ENCODE measurements around the gene DSE.

The DSE gene

DNA sequence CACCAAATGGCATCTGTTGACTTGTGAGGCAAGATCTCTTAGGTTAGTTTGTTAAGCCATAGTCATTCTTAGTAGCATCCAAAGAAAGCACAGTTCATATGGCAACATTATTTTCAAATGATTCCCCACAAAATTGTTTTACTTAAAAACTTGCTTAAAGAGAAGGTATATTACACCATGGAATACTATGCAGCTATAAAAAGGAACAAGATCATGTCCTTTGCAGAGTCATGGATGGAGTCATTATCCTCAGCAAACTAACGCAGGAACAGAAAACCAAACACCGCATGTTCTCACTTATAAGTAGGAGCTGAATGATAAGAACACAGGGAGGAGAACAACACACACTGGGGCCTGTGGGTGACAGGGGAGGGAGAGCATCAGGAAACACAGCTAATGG, 10.9 kb upstream of the DSE start:
- Histone ChIP-seq H3K4me1 (ENCODE audit: control insufficient read depth, insufficient read depth, low read length) (peaks cover 8% of the 10 kb centered on the region; the same call in 1 of the 2 replicates), H3K9me3 (ENCODE audit: control insufficient read depth, insufficient read depth, low read depth, low read length) (no peaks in the 10 kb centered on the region), H3K4me3 (ENCODE audit: low read depth, low read length) (no peak overlapping the region), H3K36me3 (ENCODE audit: control insufficient read depth, insufficient read depth, low read length) (no peaks in the 10 kb centered on the region), H3K27me3 (ENCODE audit: control insufficient read depth, insufficient read depth, low read length) (no peaks in the 10 kb centered on the region), H3K9ac (ENCODE audit: low read length) (no peak overlapping the region), H3K27ac (ENCODE audit: low read depth, low read length) (no peak overlapping the region)

DNA sequence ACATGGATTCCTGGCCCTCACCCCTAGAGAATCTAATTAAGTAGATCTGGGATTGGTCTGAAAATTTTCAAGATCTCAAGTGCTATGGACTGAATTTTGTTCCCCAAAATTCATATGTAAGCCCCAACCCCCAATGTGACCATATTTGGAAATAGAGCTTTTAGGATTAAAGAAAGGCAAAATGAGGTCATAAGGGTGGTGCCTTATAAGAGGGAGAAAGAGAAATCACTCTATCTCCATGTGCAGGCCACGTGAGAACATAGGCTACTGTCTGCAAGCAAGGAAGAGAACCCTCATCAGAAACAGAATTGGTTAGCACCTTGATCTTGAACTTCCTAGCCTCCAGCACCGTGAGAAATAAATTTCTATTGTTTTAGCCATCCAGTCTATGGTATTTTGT, 8.5 kb upstream of the DSE start:
- Histone ChIP-seq H3K4me3 (ENCODE audit: low read depth, low read length) (no peak overlapping the region), H3K9me3 (ENCODE audit: control insufficient read depth, insufficient read depth, low read depth, low read length) (no peaks in the 10 kb centered on the region), H3K27ac (ENCODE audit: low read depth, low read length) (no peak overlapping the region), H3K4me1 (ENCODE audit: control insufficient read depth, insufficient read depth, low read length) (no peaks in the 10 kb centered on the region), H3K36me3 (ENCODE audit: control insufficient read depth, insufficient read depth, low read length) (no peaks in the 10 kb centered on the region), H3K27me3 (ENCODE audit: control insufficient read depth, insufficient read depth, low read length) (no peaks in the 10 kb centered on the region), H3K9ac (ENCODE audit: low read length) (no peak overlapping the region)

DNA sequence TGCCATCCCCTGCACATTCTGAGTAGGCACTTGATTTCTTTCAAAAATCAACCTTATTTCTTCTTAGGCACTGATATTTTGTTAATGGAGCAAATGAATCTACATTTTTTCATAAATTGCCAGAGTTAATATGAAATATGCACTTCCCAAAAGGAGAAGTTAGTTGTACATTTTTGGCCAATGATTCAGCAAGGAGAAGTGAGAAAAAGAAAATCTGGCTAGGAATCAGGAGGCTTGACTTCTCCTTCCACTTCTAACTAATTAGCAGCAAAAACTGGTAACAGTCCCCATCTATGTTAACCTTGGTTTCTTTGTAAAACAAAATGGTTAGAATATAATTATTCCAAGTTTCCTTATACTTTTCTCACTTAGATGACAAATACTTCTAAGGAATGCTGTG, 7.0 kb upstream of the DSE start:
- Histone ChIP-seq H3K9me3 (ENCODE audit: control insufficient read depth, insufficient read depth, low read depth, low read length) (no peaks in the 10 kb centered on the region), H3K27me3 (ENCODE audit: control insufficient read depth, insufficient read depth, low read length) (no peaks in the 10 kb centered on the region), H3K4me3 (ENCODE audit: low read depth, low read length) (no peak overlapping the region), H3K9ac (ENCODE audit: low read length) (no peak overlapping the region), H3K27ac (ENCODE audit: low read depth, low read length) (no peak overlapping the region), H3K36me3 (ENCODE audit: control insufficient read depth, insufficient read depth, low read length) (no peaks in the 10 kb centered on the region), H3K4me1 (ENCODE audit: control insufficient read depth, insufficient read depth, low read length) (no peaks in the 10 kb centered on the region)

DNA sequence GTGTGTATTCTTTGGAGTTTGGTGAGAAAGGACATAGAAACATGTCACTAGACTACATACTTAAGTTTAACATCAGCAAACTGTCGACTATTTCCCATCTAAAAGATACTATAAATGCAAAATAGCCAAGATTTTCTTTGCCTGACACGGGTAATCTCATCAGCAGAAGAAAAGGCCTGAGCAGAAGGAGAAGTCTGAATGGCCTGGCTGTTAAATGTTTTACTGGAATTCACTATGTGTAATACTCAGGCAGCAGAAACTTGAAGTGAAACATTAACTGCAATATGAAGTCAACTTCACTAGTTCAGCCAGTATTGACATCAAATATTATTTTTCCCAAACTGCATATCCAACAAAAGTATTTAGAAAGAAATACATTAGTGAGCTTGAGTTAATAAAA, 6.4 kb upstream of the DSE start:
- Histone ChIP-seq H3K9ac (ENCODE audit: low read length) (no peak overlapping the region), H3K27me3 (ENCODE audit: control insufficient read depth, insufficient read depth, low read length) (no peaks in the 10 kb centered on the region), H3K36me3 (ENCODE audit: control insufficient read depth, insufficient read depth, low read length) (no peaks in the 10 kb centered on the region), H3K4me3 (ENCODE audit: low read depth, low read length) (no peak overlapping the region), H3K9me3 (ENCODE audit: control insufficient read depth, insufficient read depth, low read depth, low read length) (no peaks in the 10 kb centered on the region), H3K4me1 (ENCODE audit: control insufficient read depth, insufficient read depth, low read length) (no peaks in the 10 kb centered on the region), H3K27ac (ENCODE audit: low read depth, low read length) (no peak overlapping the region)

DNA sequence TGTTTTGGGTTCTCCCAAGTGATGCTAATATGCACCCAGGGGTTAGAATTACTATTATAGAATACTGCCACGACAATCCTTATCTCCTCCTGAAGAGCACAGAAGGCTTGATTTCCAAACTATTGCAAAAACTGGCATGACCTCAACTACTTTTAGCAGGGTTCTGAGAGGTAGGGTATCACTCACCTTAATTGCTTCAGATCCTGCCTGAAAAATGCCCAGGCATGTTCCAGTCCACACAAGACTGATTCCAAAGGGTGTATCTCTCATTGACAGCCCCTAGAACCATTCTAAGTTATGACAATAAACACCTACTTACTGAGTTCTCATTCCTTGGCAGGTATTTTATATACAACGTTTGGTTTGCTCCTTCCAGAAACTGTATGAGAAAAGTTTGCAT, 5.0 kb upstream of the DSE start:
- Histone ChIP-seq H3K4me3 (ENCODE audit: low read depth, low read length) (no peak overlapping the region), H3K9me3 (ENCODE audit: control insufficient read depth, insufficient read depth, low read depth, low read length) (no peaks in the 10 kb centered on the region), H3K27ac (ENCODE audit: low read depth, low read length) (no peak overlapping the region), H3K27me3 (ENCODE audit: control insufficient read depth, insufficient read depth, low read length) (no peaks in the 10 kb centered on the region), H3K9ac (ENCODE audit: low read length) (no peak overlapping the region), H3K36me3 (ENCODE audit: control insufficient read depth, insufficient read depth, low read length) (no peaks in the 10 kb centered on the region), H3K4me1 (ENCODE audit: control insufficient read depth, insufficient read depth, low read length) (peaks cover 7% of the 10 kb centered on the region)

DNA sequence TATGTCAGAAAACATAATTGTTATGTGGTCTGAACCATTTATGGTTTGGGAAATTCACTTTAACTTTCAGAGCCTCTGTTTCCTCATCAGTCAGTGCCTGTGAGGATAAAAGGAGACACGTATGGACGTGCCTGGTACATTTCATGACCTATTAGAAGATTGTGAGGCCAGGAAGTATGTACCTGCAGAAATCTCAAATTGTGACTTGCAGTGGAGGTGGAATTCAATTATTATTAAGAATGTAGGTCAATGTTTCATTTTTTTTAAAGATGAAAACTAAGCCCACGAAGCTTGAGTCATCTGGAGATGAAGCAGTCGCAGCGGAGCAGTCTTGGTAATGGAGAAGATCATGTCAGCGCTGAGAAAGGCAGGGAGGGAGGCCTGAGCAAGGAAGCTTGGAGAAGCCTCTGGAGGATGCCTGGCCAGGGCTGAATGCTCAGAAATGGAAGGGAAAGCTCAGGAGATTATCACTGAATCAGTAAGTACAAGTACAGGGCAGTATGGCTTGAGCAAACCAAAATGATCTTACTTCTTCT, 3.9 kb upstream of the DSE start:
- no peaks in the 10 kb centered on the region for H3K27me3 ChIP-seq (ENCODE audit: control insufficient read depth, insufficient read depth, low read length)
- H3K9me3 ChIP-seq (ENCODE audit: control insufficient read depth, insufficient read depth, low read depth, low read length), result no peaks in the 10 kb centered on the region
- H3K36me3 ChIP-seq (ENCODE audit: control insufficient read depth, insufficient read depth, low read length), result no peaks in the 10 kb centered on the region
- H3K4me3 ChIP-seq (ENCODE audit: low read depth, low read length), result no peak overlapping the region
- H3K9ac ChIP-seq (ENCODE audit: low read length), result no peak overlapping the region
- H3K4me1 ChIP-seq (ENCODE audit: control insufficient read depth, insufficient read depth, low read length), result peaks cover 7% of the 10 kb centered on the region
- no peak overlapping the region for H3K27ac ChIP-seq (ENCODE audit: low read depth, low read length)

DNA sequence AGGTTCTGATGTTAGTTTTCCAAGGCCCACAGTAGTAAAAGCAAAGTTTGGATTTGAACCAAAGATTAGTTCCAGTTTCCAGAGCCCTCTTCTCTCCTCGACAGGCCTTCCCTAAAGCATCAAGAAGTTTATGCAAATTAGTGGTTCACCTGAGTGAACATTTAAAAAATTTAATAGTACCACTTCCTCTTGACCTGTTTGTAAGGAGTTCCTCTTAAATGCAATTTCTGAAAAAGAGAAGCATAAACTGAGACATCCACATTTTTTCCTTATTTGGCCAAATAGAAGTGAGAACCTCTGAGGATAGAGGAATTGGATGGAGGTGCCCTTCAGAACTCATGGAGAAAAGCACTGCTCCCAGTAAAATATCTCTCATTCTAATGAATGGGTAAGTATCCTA, 1.2 kb upstream of the DSE start:
- peaks cover 7% of the 10 kb centered on the region for H3K4me1 ChIP-seq (ENCODE audit: control insufficient read depth, insufficient read depth, low read length)
- H3K4me3 ChIP-seq (ENCODE audit: low read depth, low read length), result peak overlapping the region; percentile 93
- no peaks in the 10 kb centered on the region for H3K9me3 ChIP-seq (ENCODE audit: control insufficient read depth, insufficient read depth, low read depth, low read length)
- no peaks in the 10 kb centered on the region for H3K27me3 ChIP-seq (ENCODE audit: control insufficient read depth, insufficient read depth, low read length)
- no peaks in the 10 kb centered on the region for H3K36me3 ChIP-seq (ENCODE audit: control insufficient read depth, insufficient read depth, low read length)
- H3K9ac ChIP-seq (ENCODE audit: low read length), result peak overlapping the region; percentile 77
- H3K27ac ChIP-seq (ENCODE audit: low read depth, low read length), result no peak overlapping the region

DNA sequence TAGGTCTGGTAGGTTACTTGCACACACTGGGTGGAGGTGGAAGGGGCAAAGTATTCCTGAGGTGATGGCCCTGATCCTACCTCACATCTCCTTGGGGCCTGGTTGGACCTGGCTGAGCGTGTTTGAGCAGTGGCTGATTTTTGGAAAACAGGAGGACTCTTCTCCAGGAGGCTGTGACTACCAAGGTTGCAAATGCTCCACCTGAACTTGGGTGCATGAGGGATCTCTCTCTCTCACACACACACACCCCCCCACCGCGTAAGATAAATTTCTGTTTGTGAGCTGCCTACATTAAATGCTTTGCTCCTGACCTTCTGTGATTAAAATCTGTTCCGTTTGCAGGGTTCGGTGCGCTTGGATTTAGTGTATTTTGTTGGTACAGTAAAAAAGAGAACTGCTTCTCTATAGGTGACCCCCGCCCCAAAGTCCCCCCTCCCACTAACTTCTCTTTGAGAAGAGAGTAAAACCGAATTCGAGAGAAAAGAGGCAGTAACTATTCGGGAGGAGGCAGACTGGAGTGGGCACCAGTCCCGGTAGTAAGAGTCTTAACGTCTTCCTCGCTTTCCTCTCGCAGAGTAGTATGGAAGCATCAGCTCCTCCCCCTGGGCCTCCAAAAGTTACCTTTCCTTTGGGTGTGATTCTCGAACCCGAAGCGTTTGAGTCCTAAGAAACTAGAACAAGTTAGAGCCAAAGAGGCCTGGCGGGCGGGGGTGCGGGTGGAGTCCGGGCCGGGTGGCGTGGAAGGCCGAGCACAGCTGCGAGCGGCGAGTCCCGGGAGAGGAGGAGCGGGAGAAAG, 585 bp upstream of the DSE start:
- H3K27me3 ChIP-seq (ENCODE audit: control insufficient read depth, insufficient read depth, low read length), result no peaks in the 10 kb centered on the region
- peak overlapping the region; percentile 93 for H3K4me3 ChIP-seq (ENCODE audit: low read depth, low read length)
- peak overlapping the region; percentile 89; the same call in 1 of the 2 replicates for H3K27ac ChIP-seq (ENCODE audit: low read depth, low read length)
- H3K9me3 ChIP-seq (ENCODE audit: control insufficient read depth, insufficient read depth, low read depth, low read length), result no peaks in the 10 kb centered on the region
- peaks cover 7% of the 10 kb centered on the region for H3K4me1 ChIP-seq (ENCODE audit: control insufficient read depth, insufficient read depth, low read length)
- peak overlapping the region; percentile 77 for H3K9ac ChIP-seq (ENCODE audit: low read length)
- H3K36me3 ChIP-seq (ENCODE audit: control insufficient read depth, insufficient read depth, low read length), result no peaks in the 10 kb centered on the region

DNA sequence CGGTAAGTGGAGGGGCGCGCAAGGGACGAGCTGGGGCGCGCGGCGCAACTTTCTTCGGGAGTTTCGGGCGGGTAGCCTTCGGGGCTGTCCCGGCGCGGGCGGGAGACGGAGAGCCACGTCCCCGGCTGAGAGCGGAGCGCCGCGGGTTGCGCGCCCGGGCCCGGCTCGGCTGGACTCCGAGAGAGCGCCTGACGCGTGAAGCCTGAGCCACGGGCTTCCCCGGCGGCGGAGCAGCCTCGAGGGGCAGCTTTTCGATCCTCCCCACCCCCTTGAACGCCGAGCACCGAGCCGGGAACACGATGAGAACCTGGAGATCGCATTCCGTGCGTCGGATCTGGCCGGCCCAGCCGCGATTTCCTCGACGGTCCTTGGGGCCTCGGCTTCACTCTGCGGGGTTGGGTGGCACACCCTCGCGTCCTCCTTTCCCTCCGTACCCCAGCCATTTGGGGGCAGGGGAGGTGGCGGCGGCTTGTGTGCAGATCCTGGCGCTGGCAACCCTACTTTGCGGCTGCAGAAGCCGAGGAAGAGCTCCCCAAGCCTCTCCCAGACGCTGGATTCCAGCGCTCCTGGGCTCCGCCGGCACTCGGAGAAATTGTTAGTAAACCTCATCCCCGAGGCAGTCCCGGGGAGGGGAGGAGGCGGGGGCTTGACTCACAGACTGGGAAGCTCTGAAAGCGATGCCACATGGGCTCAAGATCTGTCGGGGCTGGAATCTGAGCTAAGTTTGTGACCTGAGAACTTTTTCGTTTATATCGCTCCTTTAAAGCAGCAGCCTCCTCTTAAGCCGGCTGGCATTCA, 572 bp downstream of the DSE start:
- peak overlapping the region; percentile 97 for H3K9ac ChIP-seq (ENCODE audit: low read length)
- H3K27ac ChIP-seq (ENCODE audit: low read depth, low read length), result peak overlapping the region; percentile 89; the same call in 1 of the 2 replicates
- no peaks in the 10 kb centered on the region for H3K36me3 ChIP-seq (ENCODE audit: control insufficient read depth, insufficient read depth, low read length)
- H3K4me3 ChIP-seq (ENCODE audit: low read depth, low read length), result peak overlapping the region; percentile 93
- peaks cover 11% of the 10 kb centered on the region for H3K4me1 ChIP-seq (ENCODE audit: control insufficient read depth, insufficient read depth, low read length)
- H3K9me3 ChIP-seq (ENCODE audit: control insufficient read depth, insufficient read depth, low read depth, low read length), result no peaks in the 10 kb centered on the region
- H3K27me3 ChIP-seq (ENCODE audit: control insufficient read depth, insufficient read depth, low read length), result no peaks in the 10 kb centered on the region

DNA sequence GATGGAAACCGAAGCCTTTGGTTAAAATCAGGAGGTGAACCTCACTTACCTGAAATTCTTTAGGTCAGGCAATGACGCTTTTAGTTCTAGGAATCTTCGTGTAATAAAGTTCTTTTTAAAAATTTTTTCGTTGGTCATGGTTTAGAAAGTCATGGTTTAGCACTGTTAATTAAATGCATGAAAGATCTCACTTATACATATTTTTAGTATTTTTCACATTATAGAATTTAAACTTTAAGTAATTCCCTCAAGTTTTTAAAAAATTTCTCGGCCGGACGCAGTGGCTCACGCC, 1.1 kb downstream of the DSE start:
- Histone ChIP-seq H3K9me3 (ENCODE audit: control insufficient read depth, insufficient read depth, low read depth, low read length) (no peaks in the 10 kb centered on the region), H3K9ac (ENCODE audit: low read length) (peak overlapping the region; percentile 97), H3K27ac (ENCODE audit: low read depth, low read length) (peak overlapping the region; percentile 89; the same call in 1 of the 2 replicates), H3K4me3 (ENCODE audit: low read depth, low read length) (peak overlapping the region; percentile 93), H3K4me1 (ENCODE audit: control insufficient read depth, insufficient read depth, low read length) (peaks cover 16% of the 10 kb centered on the region), H3K36me3 (ENCODE audit: control insufficient read depth, insufficient read depth, low read length) (no peaks in the 10 kb centered on the region), H3K27me3 (ENCODE audit: control insufficient read depth, insufficient read depth, low read length) (no peaks in the 10 kb centered on the region)

DNA sequence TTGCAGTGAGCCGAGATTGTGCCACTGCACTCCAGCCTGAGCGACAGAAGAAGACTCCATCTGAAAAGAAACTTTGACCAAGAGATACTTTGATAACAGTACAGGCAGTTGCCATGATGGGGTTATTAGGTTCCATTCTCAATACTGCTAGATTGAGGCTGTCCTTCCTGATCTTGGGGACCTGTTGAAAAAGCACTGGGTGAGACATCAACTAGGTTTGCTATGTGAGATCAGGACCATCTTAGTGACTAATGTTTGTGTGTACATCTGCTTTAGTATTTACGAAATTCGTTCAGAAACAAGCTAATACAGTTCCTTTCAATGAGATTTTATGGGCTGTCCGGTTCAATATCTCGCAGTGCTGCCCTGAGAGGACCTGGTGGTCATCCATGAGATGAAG, 2.6 kb downstream of the DSE start:
- H3K27ac ChIP-seq (ENCODE audit: low read depth, low read length), result no peak overlapping the region
- no peaks in the 10 kb centered on the region for H3K27me3 ChIP-seq (ENCODE audit: control insufficient read depth, insufficient read depth, low read length)

More for the DNA sequence above, 2.6 kb downstream of the DSE start:
- Histone ChIP-seq H3K36me3 (ENCODE audit: control insufficient read depth, insufficient read depth, low read length) (no peaks in the 10 kb centered on the region), H3K9me3 (ENCODE audit: control insufficient read depth, insufficient read depth, low read depth, low read length) (no peaks in the 10 kb centered on the region), H3K9ac (ENCODE audit: low read length) (no peak overlapping the region), H3K4me1 (ENCODE audit: control insufficient read depth, insufficient read depth, low read length) (peaks cover 21% of the 10 kb centered on the region), H3K4me3 (ENCODE audit: low read depth, low read length) (no peak overlapping the region)
